Epithelial cell of prostate (primary cell): ENCODE measurements around the gene PIM2.
"Not testable (repeated sequence)": the region's sequence is repeated elsewhere in the genome, so short reads cannot be mapped to it uniquely, and the experiment has no call there.

Source experiments
- DNase-seq: peaks from one replicate; pipeline ENCODE4 v3.0.0-alpha.2; 2011; ENCODE audit warnings: low read depth, low spot score
- H3K27ac ChIP-seq: fragments of 450-650 bp; 2 replicates; pipeline ENCODE4 v1.5.1; 2017; ENCODE audit warnings: mild to moderate bottlenecking

Gene PIM2

DNA sequence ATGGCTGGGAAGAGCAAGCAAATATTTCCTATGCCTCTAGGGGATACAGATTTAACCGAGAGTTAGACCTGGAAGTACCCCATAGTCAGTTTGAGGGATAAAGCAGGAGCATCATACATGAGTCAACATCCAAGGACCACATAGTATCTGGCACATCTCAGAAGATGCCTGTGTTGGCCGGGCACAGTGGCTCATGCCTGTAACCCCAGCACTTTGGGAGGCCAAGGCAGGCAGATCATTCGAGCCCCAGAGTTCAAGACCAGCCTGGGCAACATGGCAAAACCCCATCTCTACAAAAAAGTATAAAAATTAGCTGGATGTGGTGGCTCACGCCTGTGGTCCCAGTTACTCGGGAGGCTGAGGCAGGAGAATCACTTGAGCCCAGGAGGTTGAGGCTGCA lies 32.2 kb downstream of the PIM2 start:
- not testable (repeated sequence) for H3K27ac ChIP-seq, DNase-seq

DNA sequence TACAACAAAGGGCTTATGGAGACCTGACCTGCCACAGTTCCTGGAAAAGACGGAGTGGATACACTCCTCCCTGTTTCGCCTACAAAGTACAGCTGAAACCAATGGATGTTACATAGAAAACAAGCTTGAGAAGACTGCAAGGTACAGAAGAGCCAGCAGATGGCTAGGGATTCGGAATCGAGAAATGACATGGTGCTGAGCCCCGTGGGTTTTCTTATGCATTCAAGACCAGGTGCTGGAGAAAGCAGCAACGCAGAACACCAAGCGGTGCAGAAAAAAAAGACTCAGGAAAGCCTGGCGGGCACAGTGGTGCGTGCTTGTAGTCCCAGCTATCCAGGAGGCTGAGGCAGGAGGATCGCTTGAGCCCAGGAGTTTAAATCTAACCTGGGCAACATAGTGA lies 35.1 kb downstream of the PIM2 start:
- no peak overlapping the region for H3K27ac ChIP-seq
- DNase-seq, result no peak

DNA sequence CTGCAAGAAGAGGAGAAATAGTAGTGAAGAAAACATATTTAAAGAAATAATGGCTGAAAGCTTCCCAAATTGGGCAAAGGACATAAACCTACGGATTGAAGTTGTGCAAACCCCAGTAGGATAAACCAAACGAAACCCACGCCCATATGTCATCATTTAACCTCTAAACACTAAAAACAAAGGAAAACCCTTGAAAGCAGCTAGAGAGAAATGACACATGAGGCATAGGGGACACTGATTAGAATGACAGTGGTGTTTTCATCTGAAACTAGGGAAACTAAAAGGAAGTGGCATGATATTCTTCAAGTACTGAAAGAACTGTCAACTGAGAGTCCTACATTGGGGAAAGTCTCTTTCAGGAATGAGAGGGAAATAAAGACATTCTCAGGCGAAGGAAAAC lies 41.9 kb downstream of the PIM2 start:
- H3K27ac ChIP-seq, DNase-seq: not testable (repeated sequence)

DNA sequence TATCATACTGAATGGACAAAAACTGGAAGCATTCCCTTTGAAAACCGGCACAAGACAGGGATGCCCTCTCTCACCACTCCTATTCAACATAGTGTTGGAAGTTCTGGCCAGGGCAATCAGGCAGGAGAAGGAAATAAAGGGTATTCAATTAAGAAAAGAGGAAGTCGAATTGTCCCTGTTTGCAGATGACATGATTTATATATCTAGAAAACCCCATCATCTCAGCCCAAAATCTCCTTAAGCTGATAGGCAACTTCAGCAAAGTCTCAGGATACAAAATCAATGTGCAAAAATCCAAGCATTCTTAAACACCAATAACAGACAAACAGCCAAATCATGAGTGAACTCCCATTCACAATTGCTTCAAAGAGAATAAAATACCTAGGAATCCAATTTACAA lies 46.8 kb downstream of the PIM2 start:
- not testable (repeated sequence) for DNase-seq, H3K27ac ChIP-seq

DNA sequence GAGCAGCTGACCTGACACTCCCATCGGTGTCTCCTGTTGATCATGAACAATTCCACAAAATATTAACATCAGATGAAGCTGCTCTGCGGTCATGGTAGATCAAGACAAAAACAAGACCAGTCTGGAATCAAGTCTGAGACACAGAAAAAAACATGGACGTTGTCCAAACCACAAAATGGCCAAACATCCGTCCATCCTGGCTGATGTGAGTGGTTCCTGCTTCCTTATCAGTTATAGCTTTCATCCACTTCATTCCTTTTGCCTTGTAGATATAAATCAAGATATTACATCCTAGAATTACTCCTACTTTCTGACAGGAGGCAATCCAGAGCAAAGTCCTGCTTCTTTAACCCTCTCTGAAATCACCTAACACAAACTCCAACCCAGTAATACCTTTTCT lies 54.6 kb downstream of the PIM2 start:
- no peak for DNase-seq
- peak overlapping the region; percentile 52 for H3K27ac ChIP-seq
